PC-3 (cell line): ENCODE measurements around the gene ARAP3.
"Not testable (repeated sequence)": the region's sequence is repeated elsewhere in the genome, so short reads cannot be mapped to it uniquely, and the experiment has no call there.

Experiments
- EZH2 ChIP-seq: fragments of 300-600 bp; sonication (generic); IDR thresholded peaks from one replicate; pipeline ENCODE4 v1.6.1; 2017; ENCODE audit warnings: antibody characterized with exemption, mild to moderate bottlenecking, low read length; ENCODE audit not compliant: unreplicated experiment
- TF ChIP-seq, protein P1 (sequence below): fragments of 300-600 bp; sonication (generic); conservative IDR thresholded peaks from 2 replicates; pipeline ENCODE4 v1.5.1; 2017; ENCODE audit warnings: antibody characterized with exemption, low read depth, mild to moderate bottlenecking, low read length

DNA sequence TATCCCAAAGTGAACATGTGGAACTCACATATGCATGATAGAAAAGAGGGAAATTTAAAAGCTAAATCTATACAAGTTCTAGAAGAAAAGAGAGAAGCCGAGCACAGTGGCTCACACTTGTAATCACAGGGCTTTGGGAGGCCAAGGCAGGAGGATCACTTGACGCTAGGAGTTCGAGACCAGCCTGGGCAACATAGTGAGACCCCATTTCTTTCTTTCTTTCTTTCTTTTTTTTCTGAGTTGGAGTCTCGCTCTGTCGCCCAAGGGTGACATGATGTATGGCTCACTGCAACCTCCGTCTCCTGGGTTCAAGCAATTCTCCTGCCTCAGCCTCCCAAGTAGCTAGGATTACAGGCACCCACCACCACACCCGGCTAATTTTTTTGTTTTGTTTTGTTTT is 72.1 kb downstream of the ARAP3 start:
- TF ChIP-seq, protein P1, sequence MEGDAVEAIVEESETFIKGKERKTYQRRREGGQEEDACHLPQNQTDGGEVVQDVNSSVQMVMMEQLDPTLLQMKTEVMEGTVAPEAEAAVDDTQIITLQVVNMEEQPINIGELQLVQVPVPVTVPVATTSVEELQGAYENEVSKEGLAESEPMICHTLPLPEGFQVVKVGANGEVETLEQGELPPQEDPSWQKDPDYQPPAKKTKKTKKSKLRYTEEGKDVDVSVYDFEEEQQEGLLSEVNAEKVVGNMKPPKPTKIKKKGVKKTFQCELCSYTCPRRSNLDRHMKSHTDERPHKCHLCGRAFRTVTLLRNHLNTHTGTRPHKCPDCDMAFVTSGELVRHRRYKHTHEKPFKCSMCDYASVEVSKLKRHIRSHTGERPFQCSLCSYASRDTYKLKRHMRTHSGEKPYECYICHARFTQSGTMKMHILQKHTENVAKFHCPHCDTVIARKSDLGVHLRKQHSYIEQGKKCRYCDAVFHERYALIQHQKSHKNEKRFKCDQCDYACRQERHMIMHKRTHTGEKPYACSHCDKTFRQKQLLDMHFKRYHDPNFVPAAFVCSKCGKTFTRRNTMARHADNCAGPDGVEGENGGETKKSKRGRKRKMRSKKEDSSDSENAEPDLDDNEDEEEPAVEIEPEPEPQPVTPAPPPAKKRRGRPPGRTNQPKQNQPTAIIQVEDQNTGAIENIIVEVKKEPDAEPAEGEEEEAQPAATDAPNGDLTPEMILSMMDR = not testable (repeated sequence)
- TF ChIP-seq EZH2 = not testable (repeated sequence)
